ENCODE results near the gene ELL. TPM values are rescaled to one million over a fixed set of nuclear protein-coding genes. Genes with fewer than 3 reads are reported as not detected.

ELL gene
- total RNA-seq, 6 donors from 2014 or later: 19.8 to 66.0 (median 22.4) TPM

- H3K9me3 ChIP-seq: no peaks in the 10 kb centered on the region
- ATAC-seq (ENCODE audit: low FRiP score in 2 of 2): peak; percentile 46 to 61
- peak overlapping the region; percentile 41 to 77 (median 72) for H3K27ac ChIP-seq
- H3K4me3 ChIP-seq: no peak overlapping the region
- peak in 1 of 2 donors; percentile 86 for DNase-seq
- H3K4me1 ChIP-seq: peaks cover 82 to 94% (median 88%) of the 10 kb centered on the region in 4 donors
- 50 to 55% methylated on average over 8 to 11 of the region's 11 CpGs for WGBS, 2 donors
- no peaks in the 10 kb centered on the region for H3K27me3 ChIP-seq
- H3K36me3 ChIP-seq: peaks cover 0 to 2% (median 0%) of the 10 kb centered on the region in 4 donors
- TF ChIP-seq POLR2AphosphoS5 (IDR thresholded peaks at IDR 0.05): peak; percentile 27 to 53
- TF ChIP-seq EP300 (IDR thresholded peaks at IDR 0.05): no peak
Observed at GRCh38 chr19:18496167-18496979, 25.5 kb downstream of the ELL start.

- H3K27ac ChIP-seq: peak overlapping the region; percentile 41 to 77 (median 72)
- TF ChIP-seq EP300 (IDR thresholded peaks at IDR 0.05) (no peak), POLR2AphosphoS5 (IDR thresholded peaks at IDR 0.05) (no peak), POLR2A (IDR thresholded peaks at IDR 0.05) (no peak), CTCF (IDR thresholded peaks at IDR 0.05) (no peak)
- H3K4me3 ChIP-seq: no peak overlapping the region
- 83 to 91% methylated on average over 4 to 13 of the region's 14 CpGs for WGBS, 2 donors
- peaks cover 71 to 88% (median 80%) of the 10 kb centered on the region in 4 donors for H3K4me1 ChIP-seq
- H3K27me3 ChIP-seq: no peaks in the 10 kb centered on the region
- no peak for ATAC-seq (ENCODE audit: low FRiP score in 2 of 2)
- no peaks in the 10 kb centered on the region for H3K9me3 ChIP-seq
- no peak for DNase-seq
- H3K36me3 ChIP-seq: peaks cover 0 to 2% (median 0%) of the 10 kb centered on the region in 4 donors
Observed at GRCh38 chr19:18495204-18495911, 26.5 kb downstream of the ELL start.

GRCh38 chr19:18494267-18494607 is 27.6 kb downstream of the ELL start:
- H3K27me3 ChIP-seq: no peaks in the 10 kb centered on the region
- no peak overlapping the region for H3K4me3 ChIP-seq
- no peak for DNase-seq
- ATAC-seq (ENCODE audit: low FRiP score in 2 of 2): peak in 1 of 2 donors; percentile 30
- no peak for TF ChIP-seq CTCF (IDR thresholded peaks at IDR 0.05)
- no peak for TF ChIP-seq POLR2A (IDR thresholded peaks at IDR 0.05)
- no peak for TF ChIP-seq EP300 (IDR thresholded peaks at IDR 0.05)
- TF ChIP-seq POLR2AphosphoS5 (IDR thresholded peaks at IDR 0.05): no peak
- peaks cover 0 to 2% (median 0%) of the 10 kb centered on the region in 4 donors for H3K36me3 ChIP-seq
- WGBS, 2 donors: 52 to 62% methylated on average over 7 of the region's 7 CpGs
- peaks cover 64 to 88% (median 72%) of the 10 kb centered on the region in 4 donors for H3K4me1 ChIP-seq
- H3K27ac ChIP-seq: peak overlapping the region; percentile 59 to 77 (median 70)
- no peaks in the 10 kb centered on the region for H3K9me3 ChIP-seq

GRCh38 chr19:18493440-18494266 is 28.2 kb downstream of the ELL start:
- H3K27me3 ChIP-seq: no peaks in the 10 kb centered on the region
- no peaks in the 10 kb centered on the region for H3K9me3 ChIP-seq
- H3K4me1 ChIP-seq: peaks cover 64 to 88% (median 72%) of the 10 kb centered on the region in 4 donors
- H3K4me3 ChIP-seq: no peak overlapping the region
- no peak for ATAC-seq (ENCODE audit: low FRiP score in 2 of 2)
- WGBS, 2 donors: 73 to 77% methylated on average over 13 of the region's 13 CpGs
- DNase-seq: no peak
- H3K27ac ChIP-seq: peak overlapping the region; percentile 59 to 77 (median 70)
- TF ChIP-seq EP300 (IDR thresholded peaks at IDR 0.05) (peak in 1 of 4 donors; percentile 85), POLR2A (IDR thresholded peaks at IDR 0.05) (no peak), POLR2AphosphoS5 (IDR thresholded peaks at IDR 0.05) (peak; percentile 62 to 84)
- peaks cover 0 to 2% (median 0%) of the 10 kb centered on the region in 4 donors for H3K36me3 ChIP-seq

GRCh38 chr19:18491995-18492953 is 29.6 kb downstream of the ELL start:
- DNase-seq (no peak), ATAC-seq (ENCODE audit: low FRiP score in 2 of 2) (no peak)
- no peaks in the 10 kb centered on the region for H3K9me3 ChIP-seq
- H3K36me3 ChIP-seq: peaks cover 0 to 2% (median 0%) of the 10 kb centered on the region in 4 donors
- TF ChIP-seq POLR2AphosphoS5 (IDR thresholded peaks at IDR 0.05): no peak
- TF ChIP-seq POLR2A (IDR thresholded peaks at IDR 0.05): no peak
- TF ChIP-seq EP300 (IDR thresholded peaks at IDR 0.05): no peak
- TF ChIP-seq CTCF (IDR thresholded peaks at IDR 0.05): no peak
- WGBS, 2 donors: 86 to 91% methylated on average over 11 to 15 of the region's 15 CpGs
- no peak overlapping the region for H3K4me3 ChIP-seq
- H3K4me1 ChIP-seq: peaks cover 71 to 88% (median 76%) of the 10 kb centered on the region in 4 donors
- H3K27me3 ChIP-seq: no peaks in the 10 kb centered on the region
- H3K27ac ChIP-seq: peak overlapping the region in 3 of 4 donors; percentile 65 to 77 (median 76)

All from upper lobe of left lung (tissue), 6 donors.